LoVo (cell line): ENCODE measurements around the gene MERTK.
"Not testable (repeated sequence)": the region's sequence is repeated elsewhere in the genome, so short reads cannot be mapped to it uniquely, and the experiment has no call there.

Experiments
- DNase-seq: peaks from one replicate; pipeline ENCODE4 v3.0.0-alpha.2; 2016; ENCODE audit warnings: low spot score

The MERTK gene

GRCh38 chr2:112045446-112046014, 147.1 kb downstream of the MERTK start:
- no peak for DNase-seq

GRCh38 chr2:112046231-112046630, 147.8 kb downstream of the MERTK start:
- DNase-seq, result no peak

- no peak for DNase-seq
Measured at GRCh38 chr2:112047537-112048235, 149.3 kb downstream of the MERTK start.

- no peak for DNase-seq
Measured at GRCh38 chr2:112048236-112048592, 149.8 kb downstream of the MERTK start.

GRCh38 chr2:112048887-112049286, 150.5 kb downstream of the MERTK start:
- DNase-seq, result peak; percentile 53

- peak; percentile 11 for DNase-seq
Measured at GRCh38 chr2:112050316-112050715, 151.9 kb downstream of the MERTK start.

GRCh38 chr2:112053917-112054846, 155.8 kb downstream of the MERTK start:
- peak; percentile 92 for DNase-seq

GRCh38 chr2:112054847-112055729, 156.7 kb downstream of the MERTK start, which contains the start of gene TMEM87B:
TSS of gene TMEM87B (plus strand) at chr2:112055269. CDS start at chr2:112055592, 323 bp downstream.
- DNase-seq, result peak; percentile 94

- peak; percentile 53 for DNase-seq
Measured at GRCh38 chr2:112055730-112056625, 157.6 kb downstream of the MERTK start.

GRCh38 chr2:112056626-112056987, 158.2 kb downstream of the MERTK start:
- no peak for DNase-seq

- DNase-seq, result no peak
Measured at GRCh38 chr2:112059671-112060070, 161.3 kb downstream of the MERTK start.

GRCh38 chr2:112061299-112061698, 162.9 kb downstream of the MERTK start:
- DNase-seq, result no peak

GRCh38 chr2:112061840-112062239, 163.4 kb downstream of the MERTK start:
- DNase-seq, result no peak

- DNase-seq, result no peak
Measured at GRCh38 chr2:112062894-112063293, 164.5 kb downstream of the MERTK start.

- no peak for DNase-seq
Measured at GRCh38 chr2:112065486-112065885, 167.1 kb downstream of the MERTK start.

- DNase-seq, result no peak
Measured at GRCh38 chr2:112065966-112066365, 167.6 kb downstream of the MERTK start.

GRCh38 chr2:112069794-112070193, 171.4 kb downstream of the MERTK start:
- DNase-seq, result not testable (repeated sequence)

- no peak for DNase-seq
Measured at GRCh38 chr2:112073875-112074274, 175.5 kb downstream of the MERTK start.

- no peak for DNase-seq
Measured at GRCh38 chr2:112074506-112074905, 176.1 kb downstream of the MERTK start.

GRCh38 chr2:112075490-112076260, 177.3 kb downstream of the MERTK start:
- DNase-seq, result peak; percentile 36
